ENCODE measurements around the gene COA8. TPM values are rescaled to one million over a fixed set of nuclear protein-coding genes. Genes with fewer than 3 reads are reported as not detected.

Gene COA8
- total and polyA plus RNA-seq, 9 of the 15 experiments (the other 6 are each of a cell fraction or from before 2014, with no cell fraction given), result 5.0 to 35.3 (median 25.7) TPM

GRCh38 chr14:103561381-103562178 is 1.2 kb upstream of the COA8 start (continued):
- TF ChIP-seq HNRNPK (IDR thresholded peaks at IDR 0.05; ENCODE audit: low read depth, low read length, poor library complexity, severe bottlenecking) (no peak), HBP1 (CRISPR knock-in tag; IDR thresholded peaks at IDR 0.05) (no peak), SIN3A (IDR thresholded peaks at IDR 0.05; ENCODE audit: borderline replicate concordance in 2 of 2, control insufficient read depth in 1 of 2, low read depth in 2 of 2, low read length in 2 of 2) (peak in 1 of 2 experiments; percentile 42; a peak in 1 of 4 replicates), TEAD1 (CRISPR knock-in tag; IDR thresholded peaks at IDR 0.05) (0 out of 4 replicates have a peak, but pooled peaks of 1 of the 2 experiments have one; percentile 38)

- ATAC-seq (peak; percentile 62), DNase-seq (ENCODE audit: extremely low read depth in 1 of 4, low spot score in 3 of 4) (no peak), FAIRE-seq (no peak)
- peak overlapping the region; percentile 96 for H3K27ac ChIP-seq (ENCODE audit: extremely low read depth, low read depth, low read length)
- peaks cover 20% of the 10 kb centered on the region; the same call in 1 of the 2 replicates for H4K20me1 ChIP-seq (replicated peaks; ENCODE audit: control insufficient read depth, insufficient read depth, low read length)
- peak overlapping the region; percentile 84 to 96 for H3K9ac ChIP-seq (ENCODE audit: insufficient read depth in 1 of 2, low read depth in 2 of 2, low read length in 2 of 2)
- H3K4me1 ChIP-seq (replicated peaks in 1 of 2; ENCODE audit: control insufficient read depth in 2 of 2, insufficient read depth in 2 of 2, low read length in 2 of 2), result peaks cover 3 to 5% of the 10 kb centered on the region in 2 experiments; a peak in 3 of 5 replicates
- H2AFZ ChIP-seq (ENCODE audit: low read depth, low read length), result peak overlapping the region; percentile 88; the same call in 1 of the 2 replicates
- H3K4me2 ChIP-seq (ENCODE audit: insufficient read depth, low read length), result peak overlapping the region; percentile 82
- WGBS (ENCODE audit: insufficient coverage, low coverage, missing lambda C conversion rate), result 0% methylated on average over 4 of the region's 25 CpGs
- no TSS peak for BruUV-seq (replicated peaks)
- H3K36me3 ChIP-seq (ENCODE audit: control insufficient read depth, insufficient read depth, low read length), result peaks cover 38% of the 10 kb centered on the region
- H3K4me3 ChIP-seq, result peak overlapping the region; percentile 93
- no peaks in the 10 kb centered on the region for H3K9me1 ChIP-seq (ENCODE audit: control insufficient read depth, insufficient read depth, low read length)
- ChIA-PET CTCF (ENCODE audit: low intra/inter-chr PET ratio) (interaction anchor here (0.7 kb wide), 1 partner anchor 1911 kb away, joined by 3 read pairs; no protein-coding TSS in a partner anchor), POLR2A (interaction anchor here (0.6 to 1.2 kb wide), 6 partner anchors 11 to 361 kb away, joined by 3 to 4 read pairs (median 4); no protein-coding TSS in a partner anchor)
- H3K27me3 ChIP-seq (ENCODE audit: control insufficient read depth in 2 of 2, insufficient read depth in 2 of 2, low read length in 2 of 2), result no peaks in the 10 kb centered on the region
- in situ Hi-C loops (cut with MboI), result no loop called here
- peaks cover 81% of the 10 kb centered on the region for H3K79me2 ChIP-seq (ENCODE audit: control insufficient read depth, insufficient read depth, low read length)
- intact Hi-C loops (cut with micrococcal nuclease), result loop anchor here (5.0 kb wide), 1 partner anchor 45 kb away; no protein-coding TSS in a partner anchor
- H3K9me3 ChIP-seq (replicated peaks; ENCODE audit: control insufficient read depth, insufficient read depth, low read depth, low read length), result no peaks in the 10 kb centered on the region
- no peak for TF ChIP-seq SMARCB1 (IDR thresholded peaks at IDR 0.05; ENCODE audit: insufficient read length, low read depth)
- TF ChIP-seq ZBTB5 (IDR thresholded peaks at IDR 0.05), result no peak
- TF ChIP-seq NKRF (IDR thresholded peaks at IDR 0.05; ENCODE audit: borderline replicate concordance), result no peak
- TF ChIP-seq STAT6 (CRISPR knock-in tag; IDR thresholded peaks at IDR 0.05), result no peak
- no peak for TF ChIP-seq SRSF7 (optimal IDR thresholded peaks at IDR 0.05; ENCODE audit: low read depth, low read length)
- TF ChIP-seq HCFC1 (IDR thresholded peaks at IDR 0.05; ENCODE audit: low read depth, low read length), result no peak
Measured at GRCh38 chr14:103562179-103562428, 656 bp upstream of the COA8 start.
